ENCODE data around the gene PXMP4.

Gene PXMP4

DNA sequence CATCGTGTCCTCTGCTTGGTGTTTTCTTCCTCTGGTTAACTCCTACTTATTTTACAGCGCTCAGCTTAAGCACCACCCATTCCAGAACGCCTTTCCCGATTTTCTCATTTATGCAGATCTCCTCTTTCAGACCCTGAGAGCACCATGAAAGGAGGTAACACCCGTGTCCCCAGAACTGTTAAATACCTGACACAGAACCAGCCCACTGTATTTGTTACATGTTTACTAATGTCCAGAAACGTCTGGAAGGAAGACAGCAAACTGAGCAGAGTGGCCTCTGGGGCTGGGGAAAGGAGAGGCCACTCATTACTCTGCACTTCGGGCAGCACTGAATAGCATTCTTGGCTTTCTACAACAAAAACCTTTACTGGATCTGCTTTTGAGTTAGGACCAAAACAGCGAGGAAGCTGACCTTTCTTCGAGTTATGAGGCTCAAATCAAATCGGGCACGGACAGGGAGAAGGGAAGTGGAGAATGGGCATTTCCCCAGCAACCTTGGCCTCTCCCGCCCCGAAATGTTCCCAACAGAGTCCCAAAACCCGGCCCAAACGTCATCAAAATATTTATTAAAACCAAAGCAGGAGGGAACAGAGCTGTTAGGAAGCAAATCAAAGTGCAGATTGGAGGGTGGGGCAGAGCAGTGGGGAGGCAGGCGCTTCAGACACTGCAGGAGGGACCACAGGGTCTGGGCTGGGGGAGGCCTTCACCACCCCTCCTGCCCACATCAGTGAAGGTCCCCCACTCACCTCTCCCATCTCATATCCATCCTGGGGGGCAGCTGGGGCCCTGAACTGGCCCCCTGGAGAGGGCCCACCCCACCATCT is 44.8 kb downstream of the PXMP4 start:
- no peak for DNase-seq
- intact Hi-C loops (cut with DNase I) = no loop called here

DNA sequence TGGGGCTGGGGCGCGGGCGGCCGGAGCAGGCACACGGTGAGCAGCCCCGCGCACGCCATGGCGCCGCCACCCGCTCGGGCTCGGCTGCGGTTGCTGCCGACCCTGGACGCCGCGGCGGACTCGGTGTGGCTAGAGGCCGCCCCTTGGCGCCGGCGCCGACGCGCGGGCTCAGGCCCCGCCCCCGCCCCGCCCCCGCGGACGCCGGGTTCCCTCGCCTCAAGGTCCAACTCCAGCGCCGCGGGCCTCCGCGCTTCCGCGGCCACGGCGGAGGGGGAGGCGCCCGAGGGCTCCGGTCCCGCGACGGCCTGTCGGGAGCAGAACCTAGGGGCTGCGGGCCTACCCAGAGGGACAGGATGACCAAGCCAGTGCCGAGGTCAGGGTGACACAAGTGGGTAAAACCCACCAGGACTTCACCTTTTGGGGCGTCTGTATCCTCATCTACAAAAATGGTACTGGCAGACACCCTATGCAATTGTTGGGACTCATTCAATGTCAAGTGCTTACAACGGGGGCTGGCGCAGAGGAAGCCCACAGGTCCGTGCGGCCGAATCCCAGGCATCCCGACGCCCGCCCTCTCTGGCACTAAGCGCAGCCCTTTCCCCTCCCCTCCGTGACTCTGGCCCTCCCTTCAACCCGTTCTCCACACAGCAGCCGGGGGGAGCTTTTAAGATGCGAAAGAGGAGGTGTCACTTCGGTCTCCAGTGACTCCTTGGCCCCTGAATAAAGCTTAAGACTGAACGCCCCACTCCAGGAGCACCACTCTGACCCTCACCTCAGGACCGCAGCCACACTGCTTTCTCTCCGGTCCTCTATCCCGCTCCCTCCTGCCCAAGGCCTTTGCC is 45.6 kb downstream of the PXMP4 start, which contains the start of gene NECAB3:
NECAB3 (minus strand) TSS at position 135 of the 842 bp plus-strand sequence; CDS start at position 59, 76 bp downstream.
- intact Hi-C loops (cut with DNase I) = no loop called here
- DNase-seq = peak in 41 of 42 donors; percentile 67 to 92 (median 82)

DNA sequence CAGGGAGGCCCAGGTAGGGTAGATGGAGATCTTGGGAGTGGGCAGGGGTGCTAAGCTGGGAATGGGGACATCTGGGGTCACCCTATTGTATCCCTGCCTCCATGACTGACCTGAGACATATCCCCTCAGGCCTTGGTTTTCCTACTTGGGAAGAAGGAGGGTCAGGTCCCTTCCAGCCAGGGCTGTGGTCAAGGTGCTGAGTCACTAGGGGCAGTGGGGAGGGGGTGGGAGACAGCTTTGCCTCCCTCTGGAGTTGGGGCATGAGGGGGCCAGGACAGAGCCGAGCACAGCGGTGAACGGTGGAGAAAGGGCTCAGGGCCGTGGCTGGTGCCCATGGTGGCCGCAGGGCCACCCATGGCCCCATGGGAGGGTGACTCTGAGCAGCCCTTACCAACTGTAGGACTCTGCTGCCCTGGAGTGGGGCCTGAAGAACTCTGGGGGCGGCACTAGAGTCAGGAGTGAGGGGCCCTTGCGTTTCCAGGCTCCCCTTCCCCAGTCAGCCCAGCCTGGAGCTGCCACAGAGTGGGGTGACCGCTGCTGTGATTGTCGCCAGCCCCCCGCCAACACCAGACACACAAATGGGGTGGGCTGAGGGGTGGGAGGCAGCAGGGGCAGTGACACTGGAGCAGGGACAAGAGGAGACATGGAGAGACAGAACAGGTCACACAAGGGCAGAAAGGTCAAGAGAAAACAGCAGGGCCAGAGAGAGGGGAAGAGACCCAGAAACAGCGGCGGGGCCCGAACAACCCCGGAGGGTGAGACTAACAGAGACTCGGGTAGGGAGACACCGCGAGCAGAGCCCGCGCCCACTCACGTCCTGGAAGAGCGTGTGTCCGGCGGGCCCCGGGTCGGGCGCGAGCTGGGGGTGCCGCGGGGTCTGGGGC is 46.5 kb downstream of the PXMP4 start:
- no peak for DNase-seq
- intact Hi-C loops (cut with DNase I) = no loop called here

DNA sequence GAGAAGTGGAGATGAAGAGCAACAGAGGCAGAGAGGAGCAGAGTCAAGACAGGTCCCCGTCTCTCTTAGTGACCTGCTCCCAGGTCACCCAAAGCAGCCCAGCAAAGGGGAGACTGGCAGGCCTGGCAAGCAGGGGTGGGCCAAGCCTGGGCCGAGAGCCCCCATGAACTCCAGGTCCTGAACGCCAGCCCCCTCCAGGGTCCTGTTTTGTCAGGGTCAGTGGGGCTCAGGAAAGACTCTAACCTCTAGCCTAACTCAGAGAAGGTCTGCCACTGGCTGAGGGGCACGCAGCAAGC is 47.0 kb downstream of the PXMP4 start:
- intact Hi-C loops (cut with DNase I) = no loop called here
- DNase-seq = no peak

DNA sequence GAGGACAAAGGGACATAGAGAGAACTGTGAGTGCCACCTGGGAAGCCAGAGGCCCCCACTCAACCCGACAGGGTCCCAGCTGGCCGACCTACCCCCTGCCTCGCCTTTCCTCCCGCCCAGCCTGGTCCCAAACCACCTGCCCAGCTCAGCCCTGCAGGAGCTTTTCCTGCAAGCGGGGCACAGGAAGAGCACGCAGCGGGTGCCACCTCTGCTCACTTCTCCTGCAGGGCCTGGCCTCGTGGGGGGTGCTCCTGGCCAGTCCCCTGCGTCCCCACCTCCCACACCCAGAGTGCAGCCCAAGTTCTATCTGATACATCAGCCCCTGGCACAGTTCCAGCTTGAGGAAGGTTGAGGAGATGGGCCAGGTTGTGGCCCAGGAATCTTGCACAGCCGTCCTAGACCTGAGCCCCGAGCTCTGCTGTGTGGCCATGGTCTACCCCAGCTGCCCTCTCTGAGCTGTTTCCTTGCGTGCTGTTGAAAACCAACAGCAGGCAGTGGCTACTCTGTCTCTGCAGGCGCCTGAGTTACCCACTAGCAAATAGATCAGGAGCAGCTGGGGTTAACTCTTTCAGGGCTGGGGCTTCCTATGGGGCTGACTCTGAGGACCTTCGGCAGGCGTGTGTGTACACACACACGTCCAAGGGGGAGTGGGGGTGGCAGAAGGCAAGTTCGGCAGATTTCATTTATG is 47.5 kb downstream of the PXMP4 start:
- intact Hi-C loops (cut with DNase I) = no loop called here
- no peak for DNase-seq

- no peak for DNase-seq
- intact Hi-C loops (cut with DNase I) = no loop called here
Observed at GRCh38 chr20:33671573-33672288, 48.4 kb downstream of the PXMP4 start.

DNA sequence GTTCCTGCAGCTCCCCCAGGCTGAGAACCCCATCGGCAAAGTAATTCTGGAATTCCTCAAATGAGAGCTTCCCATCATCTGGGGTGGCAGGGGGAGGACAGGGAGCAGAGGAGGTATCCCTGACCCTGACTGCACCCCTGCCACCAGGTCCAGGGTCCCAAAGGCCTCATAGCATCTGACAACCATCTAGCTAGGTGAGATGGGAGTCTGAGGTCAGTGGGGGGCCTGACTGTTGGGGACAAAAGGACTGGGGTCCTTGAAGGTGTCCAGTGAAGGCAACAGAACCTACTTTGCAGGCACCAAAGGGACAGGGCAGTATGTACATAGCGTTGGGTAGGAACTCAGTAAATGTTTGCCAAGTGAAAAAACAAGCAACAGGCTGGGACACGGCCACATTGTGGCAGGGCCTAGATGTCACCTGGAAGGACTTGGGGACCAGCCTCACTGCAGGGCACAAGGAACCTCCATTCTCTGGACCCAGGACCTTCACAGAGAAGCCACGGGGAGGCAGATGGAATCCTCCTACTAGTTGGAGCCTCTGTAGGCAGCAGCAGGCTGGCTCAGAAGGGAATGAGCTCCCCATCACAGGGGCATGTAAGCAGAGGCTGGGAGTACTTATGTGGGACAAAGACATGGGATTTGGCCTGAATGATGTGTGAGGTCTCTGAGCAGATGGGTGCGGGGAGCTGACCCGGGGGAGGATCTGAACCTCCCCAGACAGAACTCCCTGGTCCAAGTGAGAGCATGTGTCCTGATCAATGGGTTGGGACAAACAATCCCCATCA is 49.2 kb downstream of the PXMP4 start:
- no peak for DNase-seq
- intact Hi-C loops (cut with DNase I) = no loop called here

DNA sequence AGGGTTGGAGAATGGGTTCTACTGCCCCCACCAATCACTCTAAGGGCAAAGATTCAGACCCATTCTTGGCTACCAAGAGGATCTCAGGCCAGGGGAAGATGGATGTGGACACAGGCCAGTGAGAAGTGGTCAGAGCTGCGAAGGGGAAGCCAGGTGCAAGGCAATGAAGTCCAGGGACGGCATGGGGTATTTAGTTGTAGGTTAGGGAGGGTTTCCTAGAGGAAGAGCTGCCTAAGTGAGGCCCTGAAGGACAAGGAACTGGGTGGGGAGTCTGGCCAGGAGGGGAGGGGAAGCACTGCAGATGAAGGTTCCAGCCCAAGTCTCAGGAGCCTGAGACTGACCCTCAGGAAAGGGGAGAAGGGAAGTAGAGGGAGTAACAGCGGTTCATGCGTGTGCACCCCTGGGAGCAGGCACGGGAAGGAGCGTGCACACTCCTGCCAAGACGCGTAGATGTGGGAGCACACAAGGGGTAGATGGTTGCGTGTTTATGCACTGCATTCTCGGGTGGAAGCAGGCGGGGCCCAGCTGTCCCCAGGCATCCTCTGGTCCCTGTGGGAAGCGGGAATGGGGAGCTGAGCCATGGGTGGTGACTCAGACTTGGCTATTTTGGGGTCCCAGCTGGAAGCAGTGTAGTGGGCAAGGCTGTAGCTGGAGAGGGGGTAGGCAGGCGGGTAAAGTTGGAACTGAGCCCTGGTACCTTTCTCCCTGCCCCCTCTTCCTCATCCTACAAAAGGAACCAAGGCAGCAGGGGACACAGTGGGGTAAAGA is 50.1 kb downstream of the PXMP4 start:
- intact Hi-C loops (cut with DNase I) = loop anchor here (5.0 to 10.0 kb wide), 2 partner anchors 65 to 213 kb away; partner anchors contain the start of gene ZNF341
- DNase-seq = no peak

DNA sequence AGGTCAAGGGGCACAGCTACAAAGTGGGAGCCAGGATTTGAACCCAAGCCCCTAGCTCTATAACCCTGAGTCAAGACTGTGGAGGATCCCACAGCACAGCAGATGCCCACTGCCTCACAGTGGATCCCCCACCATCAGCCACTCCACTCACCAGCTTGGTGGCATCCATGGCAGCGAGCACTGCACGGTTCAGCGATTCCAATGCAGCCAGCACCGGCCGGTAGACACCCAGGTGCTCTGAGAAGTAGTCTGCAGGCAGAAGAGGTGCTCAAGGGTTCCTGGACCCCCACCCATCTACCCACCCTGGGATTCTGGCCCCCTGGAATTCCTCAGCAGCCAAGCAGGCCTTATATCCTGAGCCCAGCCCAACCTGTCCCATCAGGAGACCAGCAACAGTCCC is 50.9 kb downstream of the PXMP4 start:
- intact Hi-C loops (cut with DNase I) = loop anchor here (5.0 to 10.0 kb wide), 2 partner anchors 66 to 212 kb away; partner anchors contain the start of gene ZNF341
- no peak for DNase-seq

GRCh38 chr20:33668466-33669155 is 51.5 kb downstream of the PXMP4 start:
- intact Hi-C loops (cut with DNase I) = loop anchor here (5.0 to 10.0 kb wide), 2 partner anchors 66 to 211 kb away; partner anchors contain the start of gene ZNF341
- DNase-seq = no peak

DNA sequence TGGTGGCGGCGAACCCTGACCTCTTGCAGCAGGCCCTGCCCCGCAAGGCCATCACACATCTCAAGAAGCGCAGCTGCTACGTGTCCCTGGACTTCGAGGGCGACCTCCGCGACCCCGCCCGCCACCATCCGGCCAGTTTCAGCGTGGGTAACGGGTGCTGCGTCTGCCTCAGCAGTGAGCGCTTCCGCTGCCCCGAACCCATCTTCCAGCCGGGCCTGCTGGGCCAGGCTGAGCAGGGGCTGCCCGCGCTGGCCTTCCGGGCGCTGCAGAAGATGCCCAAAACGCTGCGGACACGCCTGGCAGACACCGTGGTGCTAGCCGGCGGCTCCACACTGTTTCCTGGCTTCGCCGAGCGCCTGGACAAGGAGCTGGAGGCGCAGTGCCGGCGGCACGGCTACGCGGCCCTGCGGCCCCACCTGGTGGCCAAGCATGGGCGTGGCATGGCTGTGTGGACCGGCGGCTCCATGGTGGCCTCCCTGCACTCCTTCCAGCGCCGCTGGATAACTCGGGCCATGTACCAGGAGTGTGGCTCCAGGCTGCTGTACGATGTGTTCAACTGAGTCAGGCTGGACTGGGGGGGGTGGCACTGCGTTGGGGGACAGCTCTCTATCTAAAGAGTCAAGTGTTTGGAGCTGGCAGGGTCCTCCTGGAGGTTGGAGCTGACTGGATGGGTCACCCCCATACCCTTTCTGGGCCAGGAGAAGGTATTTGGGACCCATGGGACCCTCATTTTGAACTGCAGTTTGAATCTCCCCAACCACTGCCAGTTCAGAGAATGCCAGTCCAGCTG is 52.2 kb downstream of the PXMP4 start:
- intact Hi-C loops (cut with DNase I) = loop anchor here (5.0 to 10.0 kb wide), 2 partner anchors 67 to 211 kb away; partner anchors contain the start of gene ZNF341
- DNase-seq = peak; percentile 56 to 91 (median 81)

DNA sequence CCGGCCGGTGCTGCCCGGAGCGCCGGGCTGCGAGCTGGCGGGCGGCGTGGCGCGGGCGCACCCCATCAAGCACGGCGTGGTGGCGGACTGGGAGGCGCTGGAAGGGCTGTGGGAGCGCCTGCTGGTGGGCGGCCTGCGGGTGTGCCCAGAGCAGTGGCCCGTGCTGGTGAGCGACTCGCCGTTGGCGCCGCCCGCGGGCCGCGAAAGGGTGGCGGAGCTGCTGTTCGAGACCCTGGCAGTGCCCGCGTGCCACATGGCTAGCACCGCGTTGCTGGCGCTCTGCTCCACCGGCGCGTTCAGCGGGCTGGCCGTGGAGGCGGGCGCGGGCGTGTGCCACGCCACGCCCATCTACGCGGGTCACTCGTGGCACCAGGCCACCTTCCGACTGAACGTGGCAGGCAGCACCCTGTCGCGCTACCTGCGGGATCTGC is 52.9 kb downstream of the PXMP4 start:
- intact Hi-C loops (cut with DNase I) = loop anchor here (5.0 to 10.0 kb wide), 2 partner anchors 68 to 210 kb away; partner anchors contain the start of gene ZNF341
- DNase-seq = peak in 31 of 42 donors; percentile 21 to 71 (median 46)

DNA sequence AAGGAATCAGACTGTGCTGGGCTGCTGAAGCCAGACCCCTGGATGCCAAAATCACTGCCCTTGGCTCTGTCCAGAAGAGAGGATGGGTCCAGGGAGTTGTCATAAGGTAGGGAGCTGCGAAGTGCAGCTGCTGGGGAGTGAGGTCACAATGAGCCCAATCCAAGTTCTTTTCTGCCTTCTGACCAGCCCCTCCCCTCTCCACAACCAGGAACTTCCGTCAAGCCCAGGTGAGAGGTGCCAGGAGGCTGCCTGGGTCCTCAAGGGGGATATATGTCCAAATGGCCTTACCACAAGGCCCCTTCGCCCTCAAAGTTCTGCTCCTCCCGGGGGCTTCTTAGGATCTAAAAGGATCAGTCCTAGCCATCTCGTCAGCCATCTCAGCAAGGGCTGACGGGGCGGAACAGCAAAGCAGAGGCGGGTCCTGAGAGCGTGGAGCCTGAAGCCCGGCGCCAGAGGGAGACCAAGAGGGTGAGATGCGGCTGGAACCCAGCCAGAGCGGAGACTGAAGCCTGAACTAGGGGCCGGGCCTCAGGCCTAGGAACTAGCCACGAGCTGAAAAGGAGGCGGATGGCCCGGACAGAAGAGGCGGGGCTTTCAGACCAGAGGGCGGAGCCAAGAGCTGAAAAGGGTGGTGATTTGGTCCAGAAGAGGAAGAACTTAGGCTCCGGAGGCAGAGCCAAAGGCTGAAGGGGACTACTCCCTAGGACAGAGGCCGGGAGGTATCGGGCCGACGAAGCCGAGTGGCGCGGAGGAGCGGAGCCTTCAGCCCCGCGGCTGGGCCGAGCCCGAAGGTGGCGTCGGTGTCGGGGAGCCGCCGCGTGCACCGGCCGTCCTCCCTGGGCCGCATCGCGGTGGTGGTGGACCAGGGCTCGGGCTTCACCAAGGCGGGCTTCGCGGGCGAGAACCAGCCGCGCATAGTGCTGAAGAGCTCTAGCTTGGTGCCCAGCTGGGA is 53.5 kb downstream of the PXMP4 start, which contains the start of gene ACTL10:
ACTL10 (plus strand) TSS at position 651 of the 952 bp plus-strand sequence. CDS start 555 bp downstream, outside the sequence.
- intact Hi-C loops (cut with DNase I) = loop anchor here (5.0 to 10.0 kb wide), 2 partner anchors 68 to 209 kb away; partner anchors contain the start of gene ZNF341
- DNase-seq = peak; percentile 87 to 98 (median 94)
